ENCODE data around the gene ANKRD33B.

ANKRD33B gene

GRCh38 chr5:10688651-10689171, 124.8 kb downstream of the ANKRD33B start:
- no peak for DNase-seq
- no peaks in the 10 kb centered on the region for H3K9me3 ChIP-seq (ENCODE audit: control insufficient read depth, low read length)
- peaks cover under 1% of the 10 kb centered on the region for H3K36me3 ChIP-seq (ENCODE audit: control insufficient read depth, insufficient read depth, low read length)
- no peaks in the 10 kb centered on the region for H3K4me1 ChIP-seq (ENCODE audit: control insufficient read depth, insufficient read depth, low read length, poor library complexity, severe bottlenecking)
- H3K27me3 ChIP-seq (replicated peaks; ENCODE audit: control insufficient read depth, insufficient read depth, low read length, poor library complexity, severe bottlenecking): no peaks in the 10 kb centered on the region
- no peak overlapping the region for H3K4me3 ChIP-seq (ENCODE audit: insufficient read depth, low read depth, low read length, poor library complexity, severe bottlenecking)
- no peak overlapping the region for H3K27ac ChIP-seq (ENCODE audit: insufficient read depth, low read length, poor library complexity, severe bottlenecking)

- DNase-seq: no peak
- no peak overlapping the region for H3K4me3 ChIP-seq (ENCODE audit: insufficient read depth, low read depth, low read length, poor library complexity, severe bottlenecking)
- no peaks in the 10 kb centered on the region for H3K4me1 ChIP-seq (ENCODE audit: control insufficient read depth, insufficient read depth, low read length, poor library complexity, severe bottlenecking)
- H3K27me3 ChIP-seq (replicated peaks; ENCODE audit: control insufficient read depth, insufficient read depth, low read length, poor library complexity, severe bottlenecking): no peaks in the 10 kb centered on the region
- no peaks in the 10 kb centered on the region for H3K36me3 ChIP-seq (ENCODE audit: control insufficient read depth, insufficient read depth, low read length)
- no peak overlapping the region for H3K27ac ChIP-seq (ENCODE audit: insufficient read depth, low read length, poor library complexity, severe bottlenecking)
- no peaks in the 10 kb centered on the region for H3K9me3 ChIP-seq (ENCODE audit: control insufficient read depth, low read length)
These were observed 125.7 kb downstream of the ANKRD33B start for GRCh38 chr5:10689391-10690081.

GRCh38 chr5:10690460-10691440, 126.9 kb downstream of the ANKRD33B start:
- Histone ChIP-seq H3K27me3 (replicated peaks; ENCODE audit: control insufficient read depth, insufficient read depth, low read length, poor library complexity, severe bottlenecking) (no peaks in the 10 kb centered on the region), H3K36me3 (ENCODE audit: control insufficient read depth, insufficient read depth, low read length) (no peaks in the 10 kb centered on the region), H3K27ac (ENCODE audit: insufficient read depth, low read length, poor library complexity, severe bottlenecking) (no peak overlapping the region), H3K4me3 (ENCODE audit: insufficient read depth, low read depth, low read length, poor library complexity, severe bottlenecking) (no peak overlapping the region), H3K4me1 (ENCODE audit: control insufficient read depth, insufficient read depth, low read length, poor library complexity, severe bottlenecking) (no peaks in the 10 kb centered on the region), H3K9me3 (ENCODE audit: control insufficient read depth, low read length) (no peaks in the 10 kb centered on the region)
- DNase-seq: no peak

- Histone ChIP-seq H3K4me1 (ENCODE audit: control insufficient read depth, insufficient read depth, low read length, poor library complexity, severe bottlenecking) (no peaks in the 10 kb centered on the region), H3K4me3 (ENCODE audit: insufficient read depth, low read depth, low read length, poor library complexity, severe bottlenecking) (no peak overlapping the region), H3K27me3 (replicated peaks; ENCODE audit: control insufficient read depth, insufficient read depth, low read length, poor library complexity, severe bottlenecking) (no peaks in the 10 kb centered on the region), H3K27ac (ENCODE audit: insufficient read depth, low read length, poor library complexity, severe bottlenecking) (no peak overlapping the region), H3K9me3 (ENCODE audit: control insufficient read depth, low read length) (no peaks in the 10 kb centered on the region), H3K36me3 (ENCODE audit: control insufficient read depth, insufficient read depth, low read length) (no peaks in the 10 kb centered on the region)
- DNase-seq: no peak
These were observed 128.2 kb downstream of the ANKRD33B start for GRCh38 chr5:10691826-10692785.

- Histone ChIP-seq H3K9me3 (ENCODE audit: control insufficient read depth, low read length) (no peaks in the 10 kb centered on the region), H3K27ac (ENCODE audit: insufficient read depth, low read length, poor library complexity, severe bottlenecking) (no peak overlapping the region), H3K4me3 (ENCODE audit: insufficient read depth, low read depth, low read length, poor library complexity, severe bottlenecking) (no peak overlapping the region), H3K4me1 (ENCODE audit: control insufficient read depth, insufficient read depth, low read length, poor library complexity, severe bottlenecking) (no peaks in the 10 kb centered on the region), H3K36me3 (ENCODE audit: control insufficient read depth, insufficient read depth, low read length) (no peaks in the 10 kb centered on the region), H3K27me3 (replicated peaks; ENCODE audit: control insufficient read depth, insufficient read depth, low read length, poor library complexity, severe bottlenecking) (no peaks in the 10 kb centered on the region)
- no peak for DNase-seq
These were observed 131.3 kb downstream of the ANKRD33B start for GRCh38 chr5:10695055-10695649.

DNA sequence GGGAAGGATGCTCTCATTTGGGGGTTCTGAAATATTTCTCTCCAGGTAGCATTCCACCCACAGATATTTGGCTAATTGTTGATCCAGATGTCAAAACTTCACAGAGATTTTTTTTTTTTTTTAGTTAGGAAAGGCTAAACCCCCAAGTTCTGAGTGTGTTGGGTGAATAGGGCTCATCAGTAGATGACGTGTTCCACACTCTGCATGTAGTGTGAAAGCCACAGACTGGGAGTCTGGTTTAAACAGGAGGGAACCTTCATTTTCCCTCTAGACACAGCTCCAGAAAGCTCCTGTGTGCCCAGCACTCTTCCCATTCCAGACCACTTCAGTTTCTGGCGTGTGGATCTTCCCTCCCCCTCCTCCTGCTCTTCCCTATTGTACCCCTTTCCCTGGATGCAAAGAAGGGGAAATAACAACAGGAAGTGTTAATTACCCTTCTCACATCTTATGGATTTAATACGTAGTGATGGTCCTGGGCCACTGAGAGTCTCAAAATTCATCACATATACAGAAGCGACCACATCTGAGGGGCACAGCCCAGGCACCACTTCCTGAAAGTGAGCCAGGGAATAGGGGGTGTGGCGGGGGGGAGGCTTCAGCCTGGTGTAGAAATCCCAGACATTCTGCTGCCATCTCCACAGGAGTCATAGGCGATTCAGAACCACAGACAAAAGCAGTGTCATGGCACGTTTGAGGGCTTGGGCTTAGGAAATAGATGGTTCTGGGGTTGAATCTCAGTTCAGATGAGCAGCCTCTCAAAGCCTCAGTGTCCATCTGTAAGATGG, 132.1 kb downstream of the ANKRD33B start:
- Histone ChIP-seq H3K27ac (ENCODE audit: insufficient read depth, low read length, poor library complexity, severe bottlenecking) (no peak overlapping the region), H3K4me1 (ENCODE audit: control insufficient read depth, insufficient read depth, low read length, poor library complexity, severe bottlenecking) (no peaks in the 10 kb centered on the region), H3K27me3 (replicated peaks; ENCODE audit: control insufficient read depth, insufficient read depth, low read length, poor library complexity, severe bottlenecking) (no peaks in the 10 kb centered on the region), H3K9me3 (ENCODE audit: control insufficient read depth, low read length) (no peaks in the 10 kb centered on the region), H3K4me3 (ENCODE audit: insufficient read depth, low read depth, low read length, poor library complexity, severe bottlenecking) (no peak overlapping the region), H3K36me3 (ENCODE audit: control insufficient read depth, insufficient read depth, low read length) (no peaks in the 10 kb centered on the region)
- no peak for DNase-seq

- H3K9me3 ChIP-seq (ENCODE audit: control insufficient read depth, low read length): no peaks in the 10 kb centered on the region
- DNase-seq: no peak
- no peak overlapping the region for H3K4me3 ChIP-seq (ENCODE audit: insufficient read depth, low read depth, low read length, poor library complexity, severe bottlenecking)
- no peaks in the 10 kb centered on the region for H3K27me3 ChIP-seq (replicated peaks; ENCODE audit: control insufficient read depth, insufficient read depth, low read length, poor library complexity, severe bottlenecking)
- no peaks in the 10 kb centered on the region for H3K36me3 ChIP-seq (ENCODE audit: control insufficient read depth, insufficient read depth, low read length)
- no peak overlapping the region for H3K27ac ChIP-seq (ENCODE audit: insufficient read depth, low read length, poor library complexity, severe bottlenecking)
- peaks cover 2% of the 10 kb centered on the region for H3K4me1 ChIP-seq (ENCODE audit: control insufficient read depth, insufficient read depth, low read length, poor library complexity, severe bottlenecking)
These were observed 135.5 kb downstream of the ANKRD33B start for GRCh38 chr5:10699281-10699874.

DNA sequence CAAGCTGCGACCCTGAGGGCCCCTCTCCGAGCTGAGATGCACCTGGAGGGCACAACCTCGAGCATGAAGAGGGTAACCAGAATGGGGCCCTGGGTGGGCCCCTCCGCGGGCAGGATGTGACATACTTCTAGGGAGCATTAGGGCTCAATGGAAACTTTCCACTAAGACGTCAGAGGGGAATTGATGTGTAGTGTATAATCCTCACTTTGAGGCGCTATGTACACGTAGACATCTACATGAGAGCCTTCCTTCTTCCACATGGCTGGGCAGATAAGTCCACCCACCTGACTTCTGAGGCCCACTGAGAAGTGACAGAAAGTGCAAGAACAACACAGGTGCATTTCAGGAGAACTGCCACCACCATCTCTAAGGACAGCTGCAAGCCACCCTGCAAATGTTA, 136.1 kb downstream of the ANKRD33B start:
- Histone ChIP-seq H3K27ac (ENCODE audit: insufficient read depth, low read length, poor library complexity, severe bottlenecking) (no peak overlapping the region), H3K9me3 (ENCODE audit: control insufficient read depth, low read length) (no peaks in the 10 kb centered on the region), H3K4me1 (ENCODE audit: control insufficient read depth, insufficient read depth, low read length, poor library complexity, severe bottlenecking) (peaks cover 8% of the 10 kb centered on the region), H3K36me3 (ENCODE audit: control insufficient read depth, insufficient read depth, low read length) (no peaks in the 10 kb centered on the region), H3K27me3 (replicated peaks; ENCODE audit: control insufficient read depth, insufficient read depth, low read length, poor library complexity, severe bottlenecking) (no peaks in the 10 kb centered on the region), H3K4me3 (ENCODE audit: insufficient read depth, low read depth, low read length, poor library complexity, severe bottlenecking) (no peak overlapping the region)
- no peak for DNase-seq
